HG03354 (cell line): ENCODE data around the gene ACOXL.
"Not testable (repeated sequence)": the region's sequence is repeated elsewhere in the genome, so short reads cannot be mapped to it uniquely, and the experiment has no call there.

Experiments
- ATAC-seq: cut with Tn5 transposase; IDR thresholded peaks from one replicate; pipeline ENCODE4 v1.9.1; 2021; ENCODE audit warnings: mild to moderate bottlenecking; ENCODE audit not compliant: unreplicated experiment, poor library complexity, severe bottlenecking

The ACOXL gene

DNA sequence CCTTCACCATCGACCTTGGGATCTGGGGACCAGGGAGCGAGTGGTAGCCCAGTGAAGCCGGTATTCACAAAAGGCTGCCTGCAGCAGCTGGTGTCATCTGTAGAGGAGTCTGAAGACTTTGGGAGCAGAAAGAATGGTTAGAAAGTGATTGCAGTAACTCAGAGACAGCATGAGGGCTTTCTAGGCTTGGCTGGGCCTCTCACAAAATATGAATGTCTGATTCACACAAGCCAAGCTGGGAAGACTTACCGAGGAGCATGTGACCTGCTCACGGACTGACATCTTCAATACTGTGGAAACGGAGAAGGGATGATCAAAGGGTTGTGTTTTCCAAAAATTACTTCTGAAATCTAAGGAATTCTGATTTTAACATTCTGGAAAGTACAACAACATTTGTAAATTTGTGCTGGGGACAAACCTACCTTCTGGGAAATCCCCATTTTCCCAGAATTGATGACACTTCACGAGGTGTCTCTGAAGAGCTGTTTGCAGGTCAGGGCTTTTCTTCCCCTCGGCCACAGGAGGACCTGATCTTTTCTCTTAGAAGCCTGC, 111.7 kb downstream of the ACOXL start:
- no peak for ATAC-seq

- no peak for ATAC-seq
Measured at GRCh38 chr2:110847651-110848050, 115.3 kb downstream of the ACOXL start.

DNA sequence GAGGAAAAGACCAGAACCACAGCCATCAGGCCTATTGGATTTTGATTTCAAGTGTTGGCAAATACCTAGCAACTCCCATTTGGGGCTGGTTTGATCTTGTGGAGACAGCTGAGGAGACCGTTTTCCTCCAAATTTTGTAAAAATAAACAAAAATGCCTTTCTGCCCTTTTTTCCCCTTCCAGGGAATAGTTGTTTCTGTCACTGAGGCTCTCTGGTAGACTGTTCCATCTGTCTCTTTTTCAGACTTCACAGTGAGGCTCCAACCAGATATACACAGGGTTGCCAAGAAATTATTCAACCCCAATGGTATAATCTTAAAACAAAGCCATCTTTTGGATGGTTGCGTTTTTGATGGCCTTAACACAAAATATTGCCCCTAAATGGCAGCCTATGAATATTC, 115.7 kb downstream of the ACOXL start:
- no peak for ATAC-seq

GRCh38 chr2:110848519-110849030, 116.2 kb downstream of the ACOXL start:
- no peak for ATAC-seq

GRCh38 chr2:110851531-110851930, 119.2 kb downstream of the ACOXL start:
- ATAC-seq: no peak

DNA sequence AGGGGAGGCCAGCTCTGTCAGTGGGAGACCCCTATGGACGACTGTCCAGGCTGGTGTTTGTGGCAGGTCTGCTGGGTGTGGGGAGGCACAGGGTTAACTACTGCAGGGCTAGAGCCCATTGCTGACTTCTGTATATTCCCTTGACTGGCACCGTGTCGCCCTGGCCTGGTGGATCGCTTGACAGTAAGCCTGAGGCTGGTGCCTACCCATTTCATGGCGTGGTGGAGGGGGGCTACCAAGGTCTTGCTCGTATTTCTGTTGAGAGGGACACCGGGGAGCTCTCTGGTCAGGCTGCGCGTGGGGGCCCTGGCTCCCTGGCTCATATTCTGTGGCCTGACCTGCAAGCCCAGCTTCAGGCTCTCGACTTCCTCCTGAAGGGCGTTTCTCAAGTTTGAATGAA, 119.7 kb downstream of the ACOXL start:
- no peak for ATAC-seq

DNA sequence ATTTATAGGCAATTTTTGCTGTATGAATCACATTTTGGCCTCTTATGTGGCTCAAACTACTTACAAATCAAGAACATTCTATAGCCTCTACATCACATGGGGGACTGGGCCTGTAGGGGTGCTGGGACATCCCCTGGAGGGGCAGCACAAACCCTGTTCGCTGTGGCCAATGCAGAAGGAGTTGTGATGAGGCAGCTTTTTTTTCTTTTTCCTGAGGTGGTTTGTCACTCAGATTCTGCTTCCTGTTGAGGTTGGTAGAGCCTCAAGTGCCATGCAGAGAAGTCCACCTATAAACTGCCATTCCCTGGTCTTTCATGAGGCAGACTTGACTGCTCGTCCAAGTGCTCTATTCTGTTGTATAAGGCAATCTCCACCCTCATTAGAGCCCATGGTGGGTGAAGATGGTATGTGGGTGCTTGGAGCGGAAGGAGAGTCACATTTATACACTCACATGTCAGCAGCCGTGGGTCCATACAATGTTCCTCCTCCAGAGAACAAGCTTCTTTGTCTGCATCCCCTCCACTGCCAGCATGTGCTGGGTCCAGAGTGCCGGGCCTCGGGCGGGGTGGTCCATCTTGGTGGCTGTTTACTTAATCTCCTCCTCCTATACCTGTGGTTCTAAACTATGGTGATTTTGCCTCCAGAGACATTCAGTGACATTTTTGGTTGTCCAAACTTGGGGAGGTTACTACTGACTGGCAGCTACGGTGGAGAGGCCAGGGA, 120.3 kb downstream of the ACOXL start:
- ATAC-seq: no peak

- no peak for ATAC-seq
Measured at GRCh38 chr2:110853516-110853915, 121.1 kb downstream of the ACOXL start.

DNA sequence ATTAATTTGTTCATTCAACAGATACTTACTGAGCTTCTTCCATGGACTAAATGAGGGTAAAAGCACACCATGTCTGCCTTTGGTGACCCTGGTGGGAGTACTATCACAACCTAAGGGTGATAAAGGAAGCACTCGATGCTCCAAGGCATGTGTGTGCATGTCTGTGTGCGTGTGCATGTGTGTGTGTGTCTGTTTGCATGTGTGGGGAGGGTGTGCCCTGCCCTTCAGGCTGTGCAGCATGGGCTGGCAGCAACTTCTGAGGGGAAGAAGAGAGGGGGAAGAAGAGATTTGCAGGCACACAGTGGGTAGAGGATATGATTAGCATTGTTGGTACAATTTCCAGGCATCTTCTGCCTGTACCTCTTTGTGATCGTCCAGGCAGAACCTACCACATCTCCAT, 121.6 kb downstream of the ACOXL start:
- ATAC-seq: no peak

GRCh38 chr2:110854355-110855081, 122.1 kb downstream of the ACOXL start:
- no peak for ATAC-seq

DNA sequence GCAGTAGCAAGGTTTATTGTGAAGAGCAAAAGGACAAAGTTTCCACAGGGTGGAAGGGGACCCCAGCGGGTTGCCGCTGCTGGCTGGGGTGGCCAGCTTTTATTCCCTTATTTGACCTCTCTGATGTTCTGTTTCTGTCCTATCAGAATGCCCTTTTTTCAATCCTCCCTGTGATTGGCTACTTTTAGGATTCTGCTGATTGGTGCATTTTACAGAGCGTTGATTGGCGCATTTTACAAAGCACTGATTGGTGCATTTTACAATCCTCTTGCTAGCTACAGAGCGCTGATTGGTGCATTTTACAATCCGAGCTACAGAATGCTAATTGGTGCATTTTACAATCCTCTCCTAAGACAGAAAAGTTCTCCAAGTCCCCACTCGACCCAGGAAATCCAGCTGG, 123.5 kb downstream of the ACOXL start:
- not testable (repeated sequence) for ATAC-seq

GRCh38 chr2:110858135-110858725, 125.9 kb downstream of the ACOXL start:
- ATAC-seq: peak; percentile 96

DNA sequence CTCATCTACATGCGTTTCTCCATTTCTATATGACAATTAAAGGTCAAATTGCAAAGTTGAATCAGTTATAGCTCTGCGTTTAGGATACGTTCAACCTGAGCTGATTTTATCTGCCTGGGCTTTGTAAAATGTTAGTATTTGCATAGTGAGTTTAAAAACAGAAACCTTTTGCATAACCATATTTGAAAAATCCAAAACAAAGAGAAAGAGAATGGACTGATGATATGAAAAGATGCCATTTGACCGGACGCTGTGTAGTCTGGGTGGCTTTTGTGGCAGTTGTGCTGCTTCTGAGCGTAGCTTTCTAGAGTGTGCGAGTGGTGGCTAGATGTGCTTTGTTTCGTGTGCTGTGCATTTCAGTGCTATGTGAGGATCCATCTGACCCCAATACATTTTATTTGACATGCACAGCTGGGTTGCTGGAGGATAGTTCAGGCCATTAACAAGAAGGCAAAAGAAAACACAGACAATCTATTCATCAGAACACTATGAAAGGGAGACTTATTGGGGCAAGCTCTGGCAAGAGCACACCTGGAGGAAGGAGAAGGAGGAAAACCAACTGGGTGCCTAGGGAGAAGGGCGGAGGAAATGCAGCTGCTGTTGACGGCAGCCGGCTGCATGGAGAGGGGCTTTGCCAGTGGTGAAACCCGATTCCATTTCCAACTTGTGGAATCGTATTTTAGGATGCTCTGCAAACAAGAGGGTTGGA, 126.8 kb downstream of the ACOXL start:
- ATAC-seq: no peak

DNA sequence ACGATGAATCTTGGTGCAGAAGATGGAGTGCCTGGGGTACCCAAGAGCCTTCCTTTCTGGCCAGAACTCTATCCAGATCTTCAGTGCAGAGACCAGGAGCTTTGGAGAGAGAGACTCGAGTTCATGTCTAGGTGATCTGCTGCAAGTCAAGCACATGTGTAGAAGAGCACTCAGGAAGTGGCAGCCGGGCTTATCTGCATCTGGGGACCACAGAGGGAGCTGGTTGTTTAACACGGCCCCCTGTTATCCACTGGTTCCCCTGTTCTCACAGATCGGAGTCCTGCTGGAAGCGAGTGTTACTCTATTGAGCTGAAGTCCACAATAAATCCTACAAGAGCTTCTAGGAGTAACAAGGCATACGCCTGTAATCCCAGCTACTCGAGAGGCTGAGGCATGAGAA, 128.3 kb downstream of the ACOXL start:
- no peak for ATAC-seq

DNA sequence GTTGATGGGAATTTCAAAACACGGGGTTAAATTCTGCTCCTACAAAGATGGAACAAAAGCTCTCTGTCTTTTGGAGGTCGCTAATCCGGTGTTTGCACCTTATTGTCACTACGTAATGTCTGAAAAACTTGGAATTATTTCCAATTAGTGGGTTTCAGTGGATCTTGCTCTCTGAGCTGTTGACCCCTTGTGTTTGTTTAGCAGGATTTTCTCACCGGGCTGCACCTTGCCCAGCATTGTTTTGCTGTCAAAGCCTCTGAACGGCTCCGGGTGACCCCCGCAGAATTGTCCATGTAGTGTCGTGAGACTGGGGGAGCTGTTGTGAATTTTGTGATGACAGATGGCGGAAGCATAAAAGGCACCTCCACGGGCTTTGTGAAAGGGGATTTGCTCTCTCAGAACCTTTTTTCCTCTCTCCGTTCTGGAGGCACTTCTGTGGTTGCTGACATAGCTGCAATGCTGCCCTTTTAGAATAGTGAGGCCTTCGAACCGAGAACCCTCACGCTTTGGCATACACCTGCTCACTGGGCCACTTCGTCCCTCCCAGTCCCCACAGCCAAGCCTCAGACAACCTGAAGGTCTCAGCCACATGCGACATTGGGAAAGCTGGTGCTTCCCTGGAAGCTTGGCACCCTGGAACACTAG, 129.4 kb downstream of the ACOXL start:
- no peak for ATAC-seq

DNA sequence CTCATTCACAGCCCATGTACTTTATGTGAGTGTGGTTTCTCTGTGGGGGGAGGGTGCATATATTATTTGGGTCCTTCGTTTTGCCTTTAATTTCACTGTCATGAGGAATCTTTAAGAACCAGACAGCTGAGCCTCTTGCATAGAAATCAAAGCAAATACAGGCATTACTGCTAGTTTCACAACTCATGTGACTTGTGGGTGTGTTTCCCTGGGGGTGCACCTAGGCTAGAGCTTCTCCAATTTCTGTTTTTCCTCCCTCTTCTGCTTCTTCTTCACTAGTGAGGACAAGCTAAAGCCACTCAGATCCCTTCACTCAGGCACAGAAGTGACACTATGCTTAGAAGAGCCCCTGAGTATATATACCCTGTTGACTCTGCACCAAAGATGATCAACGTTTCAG, 131.4 kb downstream of the ACOXL start:
- no peak for ATAC-seq

- ATAC-seq: no peak
Measured at GRCh38 chr2:110864176-110864575, 131.8 kb downstream of the ACOXL start.

DNA sequence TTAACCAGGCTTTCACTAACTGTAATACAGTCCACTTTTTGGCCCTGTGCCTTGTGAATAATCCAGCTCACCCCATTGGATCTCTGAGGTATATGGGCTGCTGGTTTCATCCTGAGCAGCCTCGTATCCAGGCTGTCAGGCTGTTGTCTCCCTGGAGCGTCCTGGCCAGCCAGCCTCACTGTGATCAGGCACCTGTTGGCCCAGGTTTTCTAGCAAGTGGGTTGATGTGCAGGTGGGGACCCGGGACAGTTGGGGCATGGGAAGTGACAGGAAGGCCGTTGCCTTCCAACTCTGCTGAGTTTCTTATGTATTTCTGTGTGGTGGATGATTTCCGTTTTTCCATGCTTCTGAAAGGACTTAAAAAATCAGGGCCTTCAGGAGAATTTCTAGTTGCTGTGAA, 132.4 kb downstream of the ACOXL start:
- no peak for ATAC-seq

DNA sequence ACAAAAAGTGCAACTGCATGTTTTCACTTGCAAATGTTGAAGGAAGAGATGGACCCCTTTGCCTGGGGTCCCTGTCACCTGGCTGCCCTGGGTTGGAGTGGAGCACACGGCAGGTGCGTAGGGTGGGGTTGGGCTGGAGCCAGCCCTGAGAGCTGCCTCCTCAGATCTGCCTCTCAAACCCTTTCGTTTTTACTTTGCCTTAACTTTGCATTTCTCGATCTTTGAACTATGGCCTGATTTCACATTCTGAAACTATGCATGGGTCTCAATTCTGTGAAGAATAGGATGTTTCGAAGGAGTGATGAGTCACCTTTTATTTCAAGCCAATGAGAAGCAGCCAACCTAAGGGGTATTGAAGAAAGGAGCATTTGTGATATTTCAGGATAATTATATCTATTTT, 132.8 kb downstream of the ACOXL start:
- ATAC-seq: peak; percentile 97

DNA sequence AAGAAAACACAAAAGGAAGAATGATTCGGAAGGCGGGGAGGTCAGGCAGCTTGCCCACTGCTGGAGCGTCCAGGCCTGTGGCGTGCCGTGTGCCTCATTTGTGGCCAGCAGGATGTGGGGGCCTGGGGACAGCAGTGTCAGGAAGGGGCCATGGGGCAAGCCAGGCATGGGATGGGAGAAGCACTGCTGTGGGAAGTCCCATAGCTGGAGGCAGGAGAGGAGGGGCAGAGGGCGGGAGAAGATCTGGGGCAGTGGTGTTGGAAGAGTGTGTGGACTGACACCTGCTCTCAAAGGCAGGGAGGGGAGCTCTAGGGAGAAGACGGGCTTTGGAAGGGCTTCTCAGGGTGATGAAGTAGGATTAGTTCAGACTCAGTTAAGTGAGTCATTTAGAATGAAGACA, 133.7 kb downstream of the ACOXL start:
- no peak for ATAC-seq
